ENCODE data around the gene SEPTIN1.

The SEPTIN1 gene

DNA sequence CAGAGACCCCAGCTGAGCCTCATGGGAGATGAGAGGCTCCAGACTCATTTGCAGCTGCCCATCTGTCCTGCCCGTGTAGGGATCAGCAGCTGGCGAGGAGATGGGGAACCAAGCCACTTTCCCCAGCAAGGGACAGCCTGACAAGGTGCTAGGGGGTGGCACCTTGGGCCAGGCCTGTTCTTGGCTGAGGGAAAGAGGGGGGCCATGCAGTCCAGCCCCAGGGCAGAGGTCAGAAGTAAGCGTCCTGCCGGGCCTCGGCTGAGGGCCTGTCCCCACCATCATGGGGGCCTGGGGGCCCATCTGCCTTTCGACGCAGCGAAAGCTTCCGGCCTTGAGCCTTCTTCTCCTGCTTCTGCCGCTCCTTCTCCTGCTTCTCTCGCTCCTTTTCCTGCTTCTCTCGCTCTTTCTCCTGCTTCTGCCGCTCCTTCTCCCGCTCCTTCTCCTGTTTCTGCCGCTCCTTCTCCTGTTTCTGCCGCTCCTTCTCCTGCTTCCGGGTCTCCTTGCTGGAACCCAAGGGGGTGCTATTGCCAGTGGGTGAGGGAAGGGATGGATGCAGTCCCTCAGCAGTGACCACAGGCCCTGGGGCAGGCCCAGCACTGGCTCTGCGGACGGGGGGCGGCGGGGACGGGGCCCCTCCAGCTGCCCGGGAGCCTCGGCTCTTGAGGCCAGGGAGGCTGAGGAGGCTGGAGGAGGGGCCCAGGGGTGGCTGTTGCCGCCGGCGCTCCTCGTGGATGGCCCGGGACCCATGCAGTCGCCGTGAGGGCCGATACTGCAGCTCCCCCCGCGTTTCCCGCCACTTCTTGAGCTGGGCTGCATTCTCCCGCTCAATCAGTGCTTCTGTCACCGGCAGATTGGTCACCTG is 24.4 kb downstream of the SEPTIN1 start:
- no peak for DNase-seq (ENCODE audit: low spot score)
- TF ChIP-seq, protein P1, sequence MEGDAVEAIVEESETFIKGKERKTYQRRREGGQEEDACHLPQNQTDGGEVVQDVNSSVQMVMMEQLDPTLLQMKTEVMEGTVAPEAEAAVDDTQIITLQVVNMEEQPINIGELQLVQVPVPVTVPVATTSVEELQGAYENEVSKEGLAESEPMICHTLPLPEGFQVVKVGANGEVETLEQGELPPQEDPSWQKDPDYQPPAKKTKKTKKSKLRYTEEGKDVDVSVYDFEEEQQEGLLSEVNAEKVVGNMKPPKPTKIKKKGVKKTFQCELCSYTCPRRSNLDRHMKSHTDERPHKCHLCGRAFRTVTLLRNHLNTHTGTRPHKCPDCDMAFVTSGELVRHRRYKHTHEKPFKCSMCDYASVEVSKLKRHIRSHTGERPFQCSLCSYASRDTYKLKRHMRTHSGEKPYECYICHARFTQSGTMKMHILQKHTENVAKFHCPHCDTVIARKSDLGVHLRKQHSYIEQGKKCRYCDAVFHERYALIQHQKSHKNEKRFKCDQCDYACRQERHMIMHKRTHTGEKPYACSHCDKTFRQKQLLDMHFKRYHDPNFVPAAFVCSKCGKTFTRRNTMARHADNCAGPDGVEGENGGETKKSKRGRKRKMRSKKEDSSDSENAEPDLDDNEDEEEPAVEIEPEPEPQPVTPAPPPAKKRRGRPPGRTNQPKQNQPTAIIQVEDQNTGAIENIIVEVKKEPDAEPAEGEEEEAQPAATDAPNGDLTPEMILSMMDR (IDR thresholded peaks at IDR 0.05; ENCODE audit: extremely low read depth, missing control alignments): no peak

DNA sequence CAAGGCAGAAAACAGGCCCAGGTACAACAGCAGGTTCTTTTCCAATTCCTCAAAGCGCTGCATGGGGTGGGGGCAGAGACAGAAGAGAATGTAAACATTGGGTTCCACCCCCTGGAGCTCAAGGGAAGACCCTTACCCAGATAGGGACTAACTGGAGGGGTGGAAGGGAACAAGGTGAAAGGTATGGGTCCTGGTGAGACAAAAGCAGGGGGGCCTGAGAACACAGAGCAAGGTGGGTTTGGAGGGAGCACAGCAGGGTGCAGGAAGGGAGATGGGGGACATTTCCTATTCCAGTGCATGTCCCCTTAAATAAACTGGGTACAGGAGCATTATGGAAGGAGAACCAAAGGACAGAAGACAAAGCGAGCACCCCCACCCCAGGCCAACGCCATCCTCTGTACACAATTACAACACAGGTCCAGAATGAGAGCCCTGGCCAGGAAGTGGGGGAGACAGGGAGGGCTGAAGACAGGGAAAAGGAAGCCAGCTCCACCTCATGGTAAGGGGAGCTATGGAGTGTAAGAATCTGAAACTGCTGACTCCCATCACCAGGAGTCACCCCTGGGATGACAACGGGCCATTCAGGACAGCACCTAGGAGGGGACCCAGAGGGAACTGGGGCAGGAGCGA is 25.2 kb downstream of the SEPTIN1 start:
- DNase-seq (ENCODE audit: low spot score): no peak
- TF ChIP-seq, protein P1 (IDR thresholded peaks at IDR 0.05; ENCODE audit: extremely low read depth, missing control alignments): no peak

DNA sequence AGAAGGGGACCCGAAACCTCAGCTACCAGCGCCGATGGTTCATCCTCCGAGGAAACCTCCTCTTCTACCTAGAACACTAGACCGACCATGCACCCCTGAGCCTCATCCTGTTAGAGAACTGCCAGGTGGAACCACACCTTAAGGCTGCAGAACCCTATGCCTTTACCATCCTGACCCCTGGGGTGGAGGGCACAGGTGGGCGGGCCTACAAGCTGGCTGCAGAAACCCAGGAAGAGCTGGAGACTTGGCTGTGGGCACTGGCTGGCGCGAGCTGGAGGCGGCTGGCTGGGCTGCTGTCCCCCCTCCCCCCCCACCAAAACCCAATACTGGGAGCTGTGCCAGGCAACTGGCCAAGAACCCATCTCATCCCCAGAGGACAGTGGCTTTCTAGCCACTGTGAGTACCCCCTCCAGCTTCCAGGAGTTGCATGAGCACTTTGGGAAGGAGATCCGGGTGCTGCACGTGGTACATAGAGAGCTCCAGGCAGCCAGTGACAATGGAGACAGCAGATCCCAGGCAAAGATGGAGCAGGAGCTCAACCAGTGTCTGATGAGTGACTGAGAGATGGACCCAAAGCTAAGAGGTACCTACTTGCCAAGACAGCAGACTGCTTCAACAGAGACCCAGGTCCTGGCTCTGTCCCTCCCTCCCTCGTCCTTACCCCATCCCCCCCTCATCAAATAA is 25.8 kb downstream of the SEPTIN1 start:
- no peak for DNase-seq (ENCODE audit: low spot score)

GRCh38 chr16:30355954-30356308 is 26.4 kb downstream of the SEPTIN1 start:
- TF ChIP-seq, protein P1 (IDR thresholded peaks at IDR 0.05; ENCODE audit: extremely low read depth, missing control alignments): no peak
- DNase-seq (ENCODE audit: low spot score): no peak

More for the DNA sequence above, 25.8 kb downstream of the SEPTIN1 start:
- TF ChIP-seq, protein P1 (IDR thresholded peaks at IDR 0.05; ENCODE audit: extremely low read depth, missing control alignments): no peak

- peak; percentile 94 for DNase-seq (ENCODE audit: low spot score)
- TF ChIP-seq, protein P1 (IDR thresholded peaks at IDR 0.05; ENCODE audit: extremely low read depth, missing control alignments): no peak
These were observed 27.0 kb downstream of the SEPTIN1 start, which contains the start of gene CD2BP2 for GRCh38 chr16:30355144-30355953. Gene CD2BP2 (minus strand): TSS chr16:30355308. CDS start chr16:30354681, 627 bp downstream.

- no peak for DNase-seq (ENCODE audit: low spot score)
These were observed 27.8 kb downstream of the SEPTIN1 start for GRCh38 chr16:30354423-30355143.

More at GRCh38 chr16:30354423-30355143, 27.8 kb downstream of the SEPTIN1 start:
- TF ChIP-seq, protein P1 (IDR thresholded peaks at IDR 0.05; ENCODE audit: extremely low read depth, missing control alignments): no peak
